H1 (cell line): ENCODE measurements around the gene KRT85. TPM values are rescaled to one million over a fixed set of nuclear protein-coding genes. Genes with fewer than 3 reads are reported as not detected.

ENCODE experiments used
- CEBPB ChIP-seq: IDR thresholded peaks from 2 replicates; pipeline ENCODE4 v1.6.1; 2012; ENCODE audit warnings: low read depth, low read length
- KDM5A ChIP-seq: fragments of 200-600 bp; IDR thresholded peaks from 2 replicates; pipeline ENCODE4 v1.7.1; 2012; ENCODE audit warnings: mild to moderate bottlenecking, low read length, inconsistent platforms, mixed read lengths
- SP1 ChIP-seq: IDR thresholded peaks from 2 replicates; pipeline ENCODE4 v1.6.1; 2011; ENCODE audit warnings: low read depth, low read length
- TAF1 ChIP-seq: IDR thresholded peaks from 2 replicates; pipeline ENCODE4 v1.6.1; 2011; ENCODE audit warnings: mild to moderate bottlenecking, low read depth, low read length
- TAF7 ChIP-seq: optimal IDR thresholded peaks from 2 replicates; pipeline ENCODE3; 2011; ENCODE audit warnings: low read depth, mild to moderate bottlenecking, inconsistent platforms, low read length, moderate library complexity, borderline replicate concordance
- TBP ChIP-seq: IDR thresholded peaks from 2 replicates; pipeline ENCODE4 v1.6.1; 2011; ENCODE audit warnings: low read depth, low read length, improper control_type of control experiment
- ZNF274 ChIP-seq: IDR thresholded peaks from 2 replicates; pipeline ENCODE4 v1.7.0; 2012; ENCODE audit warnings: low read length, borderline replicate concordance; ENCODE audit errors: extremely low read depth
- polyA plus RNA-seq, 7 experiments: library from polyadenylated mRNA; depleted of rRNA in 3 of 7; stranded (reverse) in 5 of 7; unstranded in 2 of 7; fragments of >200 nt in 5 of 7; fragments of 200-250 nt in 2 of 7; gene quantifications; 1 replicate in 5 of 7; 2 replicates in 1 of 7; 4 replicates in 1 of 7; pipeline versions ENCODE4 v1.2.1 to v1.2.3, GENCODE V29; 2011 to 2013; ENCODE audit warnings: missing spikeins in 2 of 7, mixed read lengths in 2 of 7
- total RNA-seq: library from RNA; stranded (reverse); fragmentation: NEBNext Ultra II Directional; extraction: Animal tissue kit (Norgen Biotek cat#: 25700); gene quantifications from 2 replicates; pipeline ENCODE4 v1.2.1, GENCODE V29; 2021
- TF ChIP-seq, protein P1 (sequence below): fragments of 300-600 bp; sonication (generic); IDR thresholded peaks from 2 replicates; pipeline ENCODE4 v1.7.1; 2012; ENCODE audit warnings: low read length, moderate library complexity, mild to moderate bottlenecking, inconsistent platforms; ENCODE audit not compliant: insufficient replicate concordance
- TF ChIP-seq, protein P2 (sequence below): IDR thresholded peaks from 2 replicates; pipeline ENCODE4 v1.6.1; 2011; ENCODE audit warnings: low read depth, mild to moderate bottlenecking, low read length; ENCODE audit not compliant: insufficient read depth

The KRT85 gene
- total and polyA plus RNA-seq, 2 of the 8 experiments (the other 6 are each of a cell fraction or from before 2014, with no cell fraction given), result not detected

DNA sequence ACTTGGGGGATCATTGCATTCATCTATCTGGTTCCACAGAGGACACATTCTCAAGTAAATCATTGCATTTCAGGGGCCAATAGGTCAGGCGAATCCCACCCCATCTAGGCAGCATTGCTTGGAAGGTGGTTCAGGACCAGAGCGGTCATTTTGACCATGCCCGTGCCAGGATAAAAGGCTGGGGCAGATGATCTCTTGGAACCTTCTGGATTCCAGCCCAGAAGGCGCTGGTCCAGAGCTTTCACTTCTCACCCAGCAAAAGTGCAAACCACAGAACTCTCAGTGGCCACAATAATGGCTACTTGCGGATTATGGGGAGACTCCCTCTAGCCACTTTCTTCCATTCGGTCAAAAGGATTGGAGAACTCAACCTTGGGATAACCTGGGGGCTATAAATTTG is 595 bp upstream of the KRT85 start (continued):
- TF ChIP-seq, protein P1, sequence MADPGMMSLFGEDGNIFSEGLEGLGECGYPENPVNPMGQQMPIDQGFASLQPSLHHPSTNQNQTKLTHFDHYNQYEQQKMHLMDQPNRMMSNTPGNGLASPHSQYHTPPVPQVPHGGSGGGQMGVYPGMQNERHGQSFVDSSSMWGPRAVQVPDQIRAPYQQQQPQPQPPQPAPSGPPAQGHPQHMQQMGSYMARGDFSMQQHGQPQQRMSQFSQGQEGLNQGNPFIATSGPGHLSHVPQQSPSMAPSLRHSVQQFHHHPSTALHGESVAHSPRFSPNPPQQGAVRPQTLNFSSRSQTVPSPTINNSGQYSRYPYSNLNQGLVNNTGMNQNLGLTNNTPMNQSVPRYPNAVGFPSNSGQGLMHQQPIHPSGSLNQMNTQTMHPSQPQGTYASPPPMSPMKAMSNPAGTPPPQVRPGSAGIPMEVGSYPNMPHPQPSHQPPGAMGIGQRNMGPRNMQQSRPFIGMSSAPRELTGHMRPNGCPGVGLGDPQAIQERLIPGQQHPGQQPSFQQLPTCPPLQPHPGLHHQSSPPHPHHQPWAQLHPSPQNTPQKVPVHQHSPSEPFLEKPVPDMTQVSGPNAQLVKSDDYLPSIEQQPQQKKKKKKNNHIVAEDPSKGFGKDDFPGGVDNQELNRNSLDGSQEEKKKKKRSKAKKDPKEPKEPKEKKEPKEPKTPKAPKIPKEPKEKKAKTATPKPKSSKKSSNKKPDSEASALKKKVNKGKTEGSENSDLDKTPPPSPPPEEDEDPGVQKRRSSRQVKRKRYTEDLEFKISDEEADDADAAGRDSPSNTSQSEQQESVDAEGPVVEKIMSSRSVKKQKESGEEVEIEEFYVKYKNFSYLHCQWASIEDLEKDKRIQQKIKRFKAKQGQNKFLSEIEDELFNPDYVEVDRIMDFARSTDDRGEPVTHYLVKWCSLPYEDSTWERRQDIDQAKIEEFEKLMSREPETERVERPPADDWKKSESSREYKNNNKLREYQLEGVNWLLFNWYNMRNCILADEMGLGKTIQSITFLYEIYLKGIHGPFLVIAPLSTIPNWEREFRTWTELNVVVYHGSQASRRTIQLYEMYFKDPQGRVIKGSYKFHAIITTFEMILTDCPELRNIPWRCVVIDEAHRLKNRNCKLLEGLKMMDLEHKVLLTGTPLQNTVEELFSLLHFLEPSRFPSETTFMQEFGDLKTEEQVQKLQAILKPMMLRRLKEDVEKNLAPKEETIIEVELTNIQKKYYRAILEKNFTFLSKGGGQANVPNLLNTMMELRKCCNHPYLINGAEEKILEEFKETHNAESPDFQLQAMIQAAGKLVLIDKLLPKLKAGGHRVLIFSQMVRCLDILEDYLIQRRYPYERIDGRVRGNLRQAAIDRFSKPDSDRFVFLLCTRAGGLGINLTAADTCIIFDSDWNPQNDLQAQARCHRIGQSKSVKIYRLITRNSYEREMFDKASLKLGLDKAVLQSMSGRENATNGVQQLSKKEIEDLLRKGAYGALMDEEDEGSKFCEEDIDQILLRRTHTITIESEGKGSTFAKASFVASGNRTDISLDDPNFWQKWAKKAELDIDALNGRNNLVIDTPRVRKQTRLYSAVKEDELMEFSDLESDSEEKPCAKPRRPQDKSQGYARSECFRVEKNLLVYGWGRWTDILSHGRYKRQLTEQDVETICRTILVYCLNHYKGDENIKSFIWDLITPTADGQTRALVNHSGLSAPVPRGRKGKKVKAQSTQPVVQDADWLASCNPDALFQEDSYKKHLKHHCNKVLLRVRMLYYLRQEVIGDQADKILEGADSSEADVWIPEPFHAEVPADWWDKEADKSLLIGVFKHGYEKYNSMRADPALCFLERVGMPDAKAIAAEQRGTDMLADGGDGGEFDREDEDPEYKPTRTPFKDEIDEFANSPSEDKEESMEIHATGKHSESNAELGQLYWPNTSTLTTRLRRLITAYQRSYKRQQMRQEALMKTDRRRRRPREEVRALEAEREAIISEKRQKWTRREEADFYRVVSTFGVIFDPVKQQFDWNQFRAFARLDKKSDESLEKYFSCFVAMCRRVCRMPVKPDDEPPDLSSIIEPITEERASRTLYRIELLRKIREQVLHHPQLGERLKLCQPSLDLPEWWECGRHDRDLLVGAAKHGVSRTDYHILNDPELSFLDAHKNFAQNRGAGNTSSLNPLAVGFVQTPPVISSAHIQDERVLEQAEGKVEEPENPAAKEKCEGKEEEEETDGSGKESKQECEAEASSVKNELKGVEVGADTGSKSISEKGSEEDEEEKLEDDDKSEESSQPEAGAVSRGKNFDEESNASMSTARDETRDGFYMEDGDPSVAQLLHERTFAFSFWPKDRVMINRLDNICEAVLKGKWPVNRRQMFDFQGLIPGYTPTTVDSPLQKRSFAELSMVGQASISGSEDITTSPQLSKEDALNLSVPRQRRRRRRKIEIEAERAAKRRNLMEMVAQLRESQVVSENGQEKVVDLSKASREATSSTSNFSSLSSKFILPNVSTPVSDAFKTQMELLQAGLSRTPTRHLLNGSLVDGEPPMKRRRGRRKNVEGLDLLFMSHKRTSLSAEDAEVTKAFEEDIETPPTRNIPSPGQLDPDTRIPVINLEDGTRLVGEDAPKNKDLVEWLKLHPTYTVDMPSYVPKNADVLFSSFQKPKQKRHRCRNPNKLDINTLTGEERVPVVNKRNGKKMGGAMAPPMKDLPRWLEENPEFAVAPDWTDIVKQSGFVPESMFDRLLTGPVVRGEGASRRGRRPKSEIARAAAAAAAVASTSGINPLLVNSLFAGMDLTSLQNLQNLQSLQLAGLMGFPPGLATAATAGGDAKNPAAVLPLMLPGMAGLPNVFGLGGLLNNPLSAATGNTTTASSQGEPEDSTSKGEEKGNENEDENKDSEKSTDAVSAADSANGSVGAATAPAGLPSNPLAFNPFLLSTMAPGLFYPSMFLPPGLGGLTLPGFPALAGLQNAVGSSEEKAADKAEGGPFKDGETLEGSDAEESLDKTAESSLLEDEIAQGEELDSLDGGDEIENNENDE, result no peak
- TF ChIP-seq SP1, result no peak
- TF ChIP-seq, protein P2, sequence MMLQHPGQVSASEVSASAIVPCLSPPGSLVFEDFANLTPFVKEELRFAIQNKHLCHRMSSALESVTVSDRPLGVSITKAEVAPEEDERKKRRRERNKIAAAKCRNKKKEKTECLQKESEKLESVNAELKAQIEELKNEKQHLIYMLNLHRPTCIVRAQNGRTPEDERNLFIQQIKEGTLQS, result no peak
- no peak for TF ChIP-seq ZNF274
- no peak for TF ChIP-seq KDM5A
- no peak for TF ChIP-seq TAF1
- no peak for TF ChIP-seq TBP
- no peak for TF ChIP-seq TAF7
- TF ChIP-seq CEBPB, result no peak
